DND-41 (cell line): ENCODE results near the gene ZNF484.

Experiments
- CTCF ChIP-seq: IDR thresholded peaks from 2 replicates; pipeline ENCODE4 v1.5.1; 2012; ENCODE audit warnings: borderline replicate concordance, low read length, moderate library complexity, mild to moderate bottlenecking; ENCODE audit not compliant: poor library complexity, severe bottlenecking; ENCODE audit errors: extremely low read depth
- EZH2 ChIP-seq: IDR thresholded peaks from 3 replicates; pipeline ENCODE4 v1.6.1; 2012; ENCODE audit warnings: borderline replicate concordance, low read depth, mild to moderate bottlenecking, moderate library complexity, low read length, inconsistent platforms; ENCODE audit not compliant: severe bottlenecking

GRCh38 chr9:92911511-92912475 lies 34.0 kb upstream of the ZNF484 start:
- TF ChIP-seq EZH2: no peak
- no peak for TF ChIP-seq CTCF
